ENCODE results near the gene NLK. TPM values are rescaled to one million over a fixed set of nuclear protein-coding genes. Genes with fewer than 3 reads are reported as not detected.
"Not testable (repeated sequence)": the region's sequence is repeated elsewhere in the genome, so short reads cannot be mapped to it uniquely, and the experiment has no call there.

NLK gene
- total RNA-seq: 13.3 and 14.1 TPM in 2 replicates

GRCh38 chr17:28042657-28042720, at the start of gene NLK:
NLK (plus strand) TSS chr17:28042677; CDS start chr17:28042874, 197 bp downstream.
- intact Hi-C loops (cut with micrococcal nuclease): loop anchor here (10.0 kb wide), 1 partner anchor 272 kb away; the partner anchor contains the start of gene TMEM97

- intact Hi-C loops (cut with micrococcal nuclease): no loop called here
Measured at GRCh38 chr17:27993161-27993695, 49.2 kb upstream of the NLK start.

- intact Hi-C loops (cut with micrococcal nuclease): no loop called here
Measured at GRCh38 chr17:27993723-27994310, 48.7 kb upstream of the NLK start.

- intact Hi-C loops (cut with micrococcal nuclease): no loop called here
Measured at GRCh38 chr17:27994586-27994985, 47.9 kb upstream of the NLK start.

- intact Hi-C loops (cut with micrococcal nuclease): no loop called here
Measured at GRCh38 chr17:27995554-27995953, 46.9 kb upstream of the NLK start.

- intact Hi-C loops (cut with micrococcal nuclease): no loop called here
Measured at GRCh38 chr17:27996202-27997043, 46.1 kb upstream of the NLK start.

- intact Hi-C loops (cut with micrococcal nuclease): no loop called here
Measured at GRCh38 chr17:27997044-27997401, 45.5 kb upstream of the NLK start.

GRCh38 chr17:27997522-27997921, 45.0 kb upstream of the NLK start:
- intact Hi-C loops (cut with micrococcal nuclease): no loop called here

GRCh38 chr17:28001149-28001548, 41.3 kb upstream of the NLK start:
- intact Hi-C loops (cut with micrococcal nuclease): no loop called here

GRCh38 chr17:28004344-28004743, 38.1 kb upstream of the NLK start:
- intact Hi-C loops (cut with micrococcal nuclease): no loop called here

- intact Hi-C loops (cut with micrococcal nuclease): not testable (repeated sequence)
Measured at GRCh38 chr17:28007925-28008324, 34.6 kb upstream of the NLK start.

GRCh38 chr17:28008513-28008912, 34.0 kb upstream of the NLK start:
- intact Hi-C loops (cut with micrococcal nuclease): no loop called here

- intact Hi-C loops (cut with micrococcal nuclease): no loop called here
Measured at GRCh38 chr17:28010406-28010805, 32.1 kb upstream of the NLK start.

- intact Hi-C loops (cut with micrococcal nuclease): no loop called here
Measured at GRCh38 chr17:28018439-28019070, 23.9 kb upstream of the NLK start.

- intact Hi-C loops (cut with micrococcal nuclease): no loop called here
Measured at GRCh38 chr17:28020515-28020914, 22.0 kb upstream of the NLK start.

GRCh38 chr17:28029044-28029443, 13.4 kb upstream of the NLK start:
- intact Hi-C loops (cut with micrococcal nuclease): no loop called here

GRCh38 chr17:28030386-28030785, 12.1 kb upstream of the NLK start:
- intact Hi-C loops (cut with micrococcal nuclease): no loop called here

GRCh38 chr17:28031174-28031573, 11.3 kb upstream of the NLK start:
- intact Hi-C loops (cut with micrococcal nuclease): no loop called here

GRCh38 chr17:28033972-28034714, 8.3 kb upstream of the NLK start:
- intact Hi-C loops (cut with micrococcal nuclease): no loop called here

- intact Hi-C loops (cut with micrococcal nuclease): not testable (repeated sequence)
Measured at GRCh38 chr17:28035452-28035851, 7.0 kb upstream of the NLK start.

- intact Hi-C loops (cut with micrococcal nuclease): not testable (repeated sequence)
Measured at GRCh38 chr17:28035884-28036283, 6.6 kb upstream of the NLK start.

GRCh38 chr17:28038802-28039201, 3.7 kb upstream of the NLK start:
- intact Hi-C loops (cut with micrococcal nuclease): no loop called here
